Stimulated activated naive CD8-positive, alpha-beta T cell treated with anti-CD3 and anti-CD28 coated beads, Interleukin-15, Interleukin-2, amounts not matched to agents 100 ng/mL and 50 ng/mL, for 24 hours (primary cell): ENCODE data around the gene TRAF4.
"Not testable (repeated sequence)": the region's sequence is repeated elsewhere in the genome, so short reads cannot be mapped to it uniquely, and the experiment has no call there.

Source experiments
- H3K27ac Mint-ChIP-seq: one replicate; pipeline ENCODE4 v1.8.0; 2021; ENCODE audit warnings: mild to moderate bottlenecking, mixed read lengths
- H3K27me3 Mint-ChIP-seq: one replicate; pipeline ENCODE4 v1.8.0; 2021; ENCODE audit warnings: mixed read lengths
- H3K36me3 Mint-ChIP-seq: one replicate; pipeline ENCODE4 v1.8.0; 2021; ENCODE audit warnings: low read depth, mixed read lengths
- H3K4me1 Mint-ChIP-seq: one replicate; pipeline ENCODE4 v1.8.0; 2021; ENCODE audit warnings: low read depth, mixed read lengths
- H3K4me3 Mint-ChIP-seq: one replicate; pipeline ENCODE4 v1.8.0; 2021; ENCODE audit warnings: mild to moderate bottlenecking, mixed read lengths
- H3K9me3 Mint-ChIP-seq: one replicate; pipeline ENCODE4 v1.8.0; 2021; ENCODE audit warnings: mixed read lengths

The TRAF4 gene

GRCh38 chr17:28735242-28735722, 8.5 kb upstream of the TRAF4 start:
- peaks cover 32% of the 10 kb centered on the region for H3K4me1 Mint-ChIP-seq
- peaks cover 19% of the 10 kb centered on the region for H3K36me3 Mint-ChIP-seq
- no peaks in the 10 kb centered on the region for H3K27me3 Mint-ChIP-seq
- H3K27ac Mint-ChIP-seq = no peak overlapping the region
- H3K9me3 Mint-ChIP-seq = no peaks in the 10 kb centered on the region
- no peak overlapping the region for H3K4me3 Mint-ChIP-seq

DNA sequence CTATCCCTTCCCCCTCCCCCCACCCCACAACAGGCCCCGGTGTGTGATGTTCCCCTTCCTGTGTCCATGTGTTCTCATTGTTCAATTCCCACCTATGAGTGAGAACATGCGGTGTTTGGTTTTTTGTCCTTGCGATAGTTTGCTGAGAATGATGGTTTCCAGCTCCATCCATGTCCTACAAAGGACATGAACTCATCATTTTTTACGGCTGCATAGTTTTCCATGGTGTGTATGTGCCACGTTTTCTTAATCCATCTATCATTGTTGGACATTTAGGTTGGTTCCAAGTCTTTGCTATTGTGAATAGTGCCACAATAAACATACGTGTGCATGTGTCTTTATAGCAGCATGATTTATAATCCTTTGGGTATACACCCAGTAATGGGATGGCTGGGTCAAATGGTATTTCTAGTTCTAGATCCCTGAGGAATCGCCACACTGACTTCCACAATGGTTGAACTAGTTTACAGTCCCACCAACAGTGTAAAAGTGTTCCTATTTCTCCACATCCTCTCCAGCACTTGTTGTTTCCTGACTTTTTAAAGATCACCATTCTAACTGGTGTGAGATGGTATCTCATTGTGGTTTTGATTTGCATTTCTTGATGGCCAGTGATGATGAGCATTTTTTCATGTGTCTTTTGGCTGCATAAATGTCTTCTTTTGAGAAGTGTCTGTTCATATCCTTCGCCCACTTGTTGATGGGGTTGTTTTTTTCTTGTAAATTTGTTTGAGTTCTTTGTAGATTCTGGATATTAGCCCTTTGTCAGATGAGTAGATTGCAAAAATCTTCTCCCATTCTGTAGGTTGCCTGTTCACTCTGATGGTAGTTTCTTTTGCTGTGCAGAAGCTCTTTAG, 7.7 kb upstream of the TRAF4 start:
- Mint-ChIP-seq H3K4me1 (peaks cover 41% of the 10 kb centered on the region), H3K36me3 (peaks cover 22% of the 10 kb centered on the region)
- H3K4me3 Mint-ChIP-seq, H3K27ac Mint-ChIP-seq, H3K27me3 Mint-ChIP-seq, H3K9me3 Mint-ChIP-seq: not testable (repeated sequence)

GRCh38 chr17:28737316-28737715, 6.5 kb upstream of the TRAF4 start:
- peaks cover 19% of the 10 kb centered on the region for H3K36me3 Mint-ChIP-seq
- peaks cover 47% of the 10 kb centered on the region for H3K4me1 Mint-ChIP-seq
- H3K4me3 Mint-ChIP-seq = no peak overlapping the region
- H3K9me3 Mint-ChIP-seq = no peaks in the 10 kb centered on the region
- H3K27me3 Mint-ChIP-seq = no peaks in the 10 kb centered on the region
- H3K27ac Mint-ChIP-seq = no peak overlapping the region

GRCh38 chr17:28737770-28738679, 5.8 kb upstream of the TRAF4 start:
- Mint-ChIP-seq H3K4me3 (peak overlapping the region; percentile 67), H3K27me3 (no peaks in the 10 kb centered on the region), H3K4me1 (peaks cover 48% of the 10 kb centered on the region), H3K27ac (peak overlapping the region; percentile 86), H3K36me3 (peaks cover 18% of the 10 kb centered on the region), H3K9me3 (no peaks in the 10 kb centered on the region)

- Mint-ChIP-seq H3K36me3 (peaks cover 18% of the 10 kb centered on the region), H3K27ac (peak overlapping the region; percentile 93), H3K27me3 (no peaks in the 10 kb centered on the region), H3K9me3 (no peaks in the 10 kb centered on the region), H3K4me1 (peaks cover 47% of the 10 kb centered on the region), H3K4me3 (peak overlapping the region; percentile 67)
Observed at GRCh38 chr17:28738680-28739384, 5.0 kb upstream of the TRAF4 start.

- Mint-ChIP-seq H3K36me3 (peaks cover 30% of the 10 kb centered on the region), H3K27me3 (no peaks in the 10 kb centered on the region), H3K4me1 (peaks cover 46% of the 10 kb centered on the region), H3K9me3 (no peaks in the 10 kb centered on the region), H3K27ac (peak overlapping the region; percentile 36), H3K4me3 (peak overlapping the region; percentile 7)
Observed at GRCh38 chr17:28740406-28741357, 3.1 kb upstream of the TRAF4 start.

- H3K4me1 Mint-ChIP-seq = peaks cover 50% of the 10 kb centered on the region
- no peaks in the 10 kb centered on the region for H3K9me3 Mint-ChIP-seq
- H3K4me3 Mint-ChIP-seq = no peak overlapping the region
- H3K27me3 Mint-ChIP-seq = no peaks in the 10 kb centered on the region
- H3K36me3 Mint-ChIP-seq = peaks cover 39% of the 10 kb centered on the region
- H3K27ac Mint-ChIP-seq = peak overlapping the region; percentile 36
Observed at GRCh38 chr17:28741358-28742349, 2.2 kb upstream of the TRAF4 start.

DNA sequence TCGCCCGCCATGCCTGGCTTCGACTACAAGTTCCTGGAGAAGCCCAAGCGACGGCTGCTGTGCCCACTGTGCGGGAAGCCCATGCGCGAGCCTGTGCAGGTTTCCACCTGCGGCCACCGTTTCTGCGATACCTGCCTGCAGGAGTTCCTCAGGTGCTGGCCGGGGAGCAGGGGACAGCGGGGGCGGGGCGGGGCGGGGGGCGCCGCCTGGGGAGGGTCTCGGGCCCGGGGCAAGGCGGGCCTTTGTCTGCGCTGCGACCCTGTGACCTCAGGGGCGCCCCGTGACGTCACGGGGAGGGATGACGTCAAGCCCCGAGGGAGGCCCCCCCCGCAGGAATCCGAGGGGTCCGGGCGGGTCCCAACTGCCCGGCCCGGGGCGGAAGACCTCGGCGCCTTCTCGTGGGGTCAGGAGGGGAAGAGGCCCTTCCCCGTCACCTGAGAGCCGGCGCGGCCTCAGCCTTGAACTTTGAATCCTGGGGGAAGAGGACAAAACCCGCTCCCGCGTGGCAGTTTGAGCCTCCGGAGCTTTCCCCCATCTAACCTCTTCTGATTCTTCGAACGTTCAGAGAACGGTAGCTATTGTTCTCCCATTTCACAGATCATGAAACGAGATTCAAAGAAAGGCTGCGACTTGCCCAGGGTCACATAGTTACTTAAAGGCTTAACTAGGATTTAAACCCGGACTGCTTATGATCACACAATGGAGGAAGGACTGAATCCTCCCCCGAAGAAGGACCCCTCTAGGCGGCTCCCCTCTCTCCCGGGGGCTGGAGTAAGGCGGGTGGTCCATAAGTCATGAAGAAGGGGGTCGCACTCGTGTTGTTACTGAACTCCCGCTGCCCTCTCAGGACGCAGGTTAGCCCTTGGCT, 527 bp downstream of the TRAF4 start:
- H3K27me3 Mint-ChIP-seq = no peaks in the 10 kb centered on the region
- H3K4me1 Mint-ChIP-seq = peaks cover 46% of the 10 kb centered on the region
- peaks cover 46% of the 10 kb centered on the region for H3K36me3 Mint-ChIP-seq
- no peaks in the 10 kb centered on the region for H3K9me3 Mint-ChIP-seq
- H3K4me3 Mint-ChIP-seq = peak overlapping the region; percentile 95
- H3K27ac Mint-ChIP-seq = peak overlapping the region; percentile 91

GRCh38 chr17:28744972-28745785, 1.4 kb downstream of the TRAF4 start:
- peak overlapping the region; percentile 91 for H3K27ac Mint-ChIP-seq
- H3K4me3 Mint-ChIP-seq = peak overlapping the region; percentile 95
- H3K36me3 Mint-ChIP-seq = peaks cover 44% of the 10 kb centered on the region
- peaks cover 47% of the 10 kb centered on the region for H3K4me1 Mint-ChIP-seq
- no peaks in the 10 kb centered on the region for H3K27me3 Mint-ChIP-seq
- no peaks in the 10 kb centered on the region for H3K9me3 Mint-ChIP-seq

GRCh38 chr17:28745786-28746411, 2.1 kb downstream of the TRAF4 start:
- H3K9me3 Mint-ChIP-seq = no peaks in the 10 kb centered on the region
- H3K36me3 Mint-ChIP-seq = peaks cover 46% of the 10 kb centered on the region
- H3K27me3 Mint-ChIP-seq = no peaks in the 10 kb centered on the region
- peaks cover 44% of the 10 kb centered on the region for H3K4me1 Mint-ChIP-seq
- peak overlapping the region; percentile 91 for H3K27ac Mint-ChIP-seq
- peak overlapping the region; percentile 95 for H3K4me3 Mint-ChIP-seq

GRCh38 chr17:28746611-28747050, 2.8 kb downstream of the TRAF4 start:
- Mint-ChIP-seq H3K4me1 (peaks cover 38% of the 10 kb centered on the region), H3K9me3 (no peaks in the 10 kb centered on the region), H3K36me3 (peaks cover 49% of the 10 kb centered on the region), H3K4me3 (peak overlapping the region; percentile 95), H3K27ac (peak overlapping the region; percentile 76), H3K27me3 (no peaks in the 10 kb centered on the region)
